HG03469 (cell line): Measurements from ENCODE around the gene TBC1D24.

Source experiments
- ATAC-seq: cut with Tn5 transposase; IDR thresholded peaks from one replicate; pipeline ENCODE4 v1.9.1; 2021; ENCODE audit warnings: mild to moderate bottlenecking, moderate library complexity, moderate number of reproducible peaks; ENCODE audit not compliant: unreplicated experiment

TBC1D24 gene

GRCh38 chr16:2481676-2482075, 6.7 kb downstream of the TBC1D24 start:
- no peak for ATAC-seq

DNA sequence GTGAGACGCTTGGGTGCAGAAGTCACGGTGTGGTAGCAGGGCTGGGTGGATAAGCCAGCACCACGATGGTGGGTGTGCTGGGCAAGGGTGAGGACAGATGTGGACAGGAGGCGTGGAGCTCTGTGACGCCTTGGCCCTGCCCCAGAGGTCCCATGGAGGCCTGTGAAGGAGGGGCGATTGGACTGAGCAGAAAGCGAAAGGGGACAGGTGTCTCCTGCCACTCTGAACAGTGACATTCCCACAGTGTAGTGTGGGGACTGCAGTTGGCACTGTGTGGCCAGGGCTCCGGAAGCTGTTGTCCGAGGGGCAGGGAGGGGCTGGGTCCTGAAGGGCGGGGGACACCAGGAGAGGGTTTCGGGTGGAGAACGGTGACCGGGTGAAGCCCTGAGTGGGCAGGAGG, 7.3 kb downstream of the TBC1D24 start:
- no peak for ATAC-seq

DNA sequence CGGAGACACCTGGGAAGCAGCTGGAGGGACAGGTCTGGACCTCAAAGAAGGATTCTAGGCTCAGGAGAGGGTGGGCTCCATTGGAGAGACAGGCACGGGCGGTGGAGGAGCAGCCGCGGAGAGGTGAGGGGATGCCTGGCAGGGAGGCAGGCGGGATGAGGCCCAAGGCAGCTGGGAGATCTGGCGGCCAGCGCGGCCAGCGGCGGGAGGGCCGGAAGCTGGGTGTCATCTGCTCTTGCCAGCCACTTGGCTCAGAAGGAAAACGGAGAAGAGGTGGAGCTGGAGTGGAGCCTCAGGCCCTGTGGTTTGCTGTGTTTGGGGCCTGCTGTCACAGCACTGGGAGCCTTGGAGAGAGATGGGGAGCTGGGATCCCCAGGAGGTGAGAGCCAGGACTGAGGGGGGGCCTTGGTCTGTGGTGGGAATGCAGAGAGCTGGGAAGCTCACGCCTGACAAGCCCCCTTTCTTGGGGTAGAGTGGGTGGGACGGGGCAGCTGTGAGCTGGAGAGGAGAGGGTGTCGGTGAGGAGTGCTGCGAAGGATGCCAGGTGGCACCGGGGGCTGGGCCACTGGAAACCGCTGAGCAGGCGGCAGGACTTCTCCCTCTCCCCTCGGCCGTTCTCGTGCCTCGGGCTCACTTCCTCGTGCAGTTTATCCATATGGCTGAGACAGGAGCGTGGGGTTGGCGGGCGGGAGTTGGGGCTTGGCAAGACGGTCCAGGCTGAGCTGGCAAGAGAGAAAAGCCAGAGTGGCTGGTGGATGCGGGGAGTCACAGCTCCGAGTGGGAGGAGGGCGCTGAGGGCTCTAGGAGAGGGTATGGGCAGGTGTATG, 8.0 kb downstream of the TBC1D24 start:
- ATAC-seq, result no peak

- no peak for ATAC-seq
Observed at GRCh38 chr16:2483939-2484897, 9.3 kb downstream of the TBC1D24 start.

DNA sequence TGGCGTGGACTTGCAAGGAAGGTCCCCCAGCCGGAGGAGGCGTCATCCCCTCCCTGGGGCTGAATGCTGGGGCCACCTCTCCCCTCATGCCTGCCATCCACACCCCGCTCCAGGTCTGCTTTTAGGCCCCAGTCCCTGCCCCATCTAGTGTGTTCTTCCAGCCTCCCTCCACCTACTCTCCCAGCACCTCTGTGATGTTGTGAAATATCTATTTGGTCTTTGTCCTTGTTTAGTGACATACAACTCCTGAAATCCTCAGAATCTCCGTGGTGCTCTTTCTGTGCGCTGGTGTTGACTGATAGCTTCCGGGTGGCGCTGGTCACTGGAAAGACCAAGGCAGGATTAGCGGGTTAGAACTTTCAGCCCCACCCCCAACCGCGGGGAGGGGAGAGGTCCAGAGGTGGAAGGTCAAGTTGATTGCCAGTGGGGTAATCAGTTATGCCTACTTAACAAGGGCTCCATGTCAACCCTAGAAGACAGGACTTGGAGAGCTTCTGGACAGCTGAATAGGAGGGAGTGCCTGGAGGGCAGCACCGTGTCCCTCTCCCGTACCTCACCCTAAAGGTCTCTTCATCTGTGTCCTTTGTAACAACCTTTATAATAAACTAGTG, 10.1 kb downstream of the TBC1D24 start:
- no peak for ATAC-seq

GRCh38 chr16:2485811-2486507, 11.0 kb downstream of the TBC1D24 start:
- no peak for ATAC-seq

DNA sequence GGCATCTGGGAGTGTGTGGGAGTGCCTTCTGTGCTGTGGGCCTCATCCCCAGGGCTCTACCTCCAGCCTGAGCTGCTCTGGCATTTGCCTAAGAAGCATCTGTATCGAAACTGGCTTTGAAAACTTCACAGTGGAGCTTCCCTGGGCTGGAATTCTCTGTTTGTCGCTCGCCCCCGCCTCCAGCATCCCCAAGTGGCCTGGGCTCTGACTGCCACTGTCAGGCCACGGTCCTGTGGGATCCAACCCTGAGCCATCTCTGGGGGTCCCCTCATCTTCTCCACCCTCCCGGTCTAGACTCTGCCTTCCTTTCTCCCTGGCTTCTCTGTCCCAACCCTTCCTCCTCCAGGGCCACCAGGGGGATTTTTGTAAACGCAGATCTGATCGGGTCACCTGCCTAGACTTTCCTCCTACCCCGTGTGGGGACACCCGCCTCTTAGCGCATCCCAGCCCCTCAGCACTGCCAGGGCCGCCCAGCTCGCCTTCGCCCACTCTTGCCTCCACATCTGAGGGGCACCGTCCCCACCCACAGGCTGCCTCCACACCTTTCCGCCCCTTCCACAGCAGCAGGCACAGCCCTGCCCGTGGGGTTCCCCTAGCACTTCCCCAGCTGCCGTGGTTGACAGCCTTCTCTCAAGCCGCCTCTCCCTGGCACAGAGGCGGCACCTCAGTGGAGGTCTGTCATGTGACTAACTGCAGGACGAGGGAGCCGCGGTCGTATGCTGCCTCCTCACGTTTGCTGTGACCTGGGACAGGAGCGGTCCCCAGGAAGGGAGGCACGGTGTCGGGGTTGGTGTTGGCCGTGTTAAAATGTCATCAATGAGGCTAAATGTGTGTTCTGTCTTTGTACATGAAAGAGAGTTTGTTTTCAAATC, 12.0 kb downstream of the TBC1D24 start:
- ATAC-seq, result no peak

GRCh38 chr16:2487517-2487842, 12.6 kb downstream of the TBC1D24 start:
- ATAC-seq, result no peak

DNA sequence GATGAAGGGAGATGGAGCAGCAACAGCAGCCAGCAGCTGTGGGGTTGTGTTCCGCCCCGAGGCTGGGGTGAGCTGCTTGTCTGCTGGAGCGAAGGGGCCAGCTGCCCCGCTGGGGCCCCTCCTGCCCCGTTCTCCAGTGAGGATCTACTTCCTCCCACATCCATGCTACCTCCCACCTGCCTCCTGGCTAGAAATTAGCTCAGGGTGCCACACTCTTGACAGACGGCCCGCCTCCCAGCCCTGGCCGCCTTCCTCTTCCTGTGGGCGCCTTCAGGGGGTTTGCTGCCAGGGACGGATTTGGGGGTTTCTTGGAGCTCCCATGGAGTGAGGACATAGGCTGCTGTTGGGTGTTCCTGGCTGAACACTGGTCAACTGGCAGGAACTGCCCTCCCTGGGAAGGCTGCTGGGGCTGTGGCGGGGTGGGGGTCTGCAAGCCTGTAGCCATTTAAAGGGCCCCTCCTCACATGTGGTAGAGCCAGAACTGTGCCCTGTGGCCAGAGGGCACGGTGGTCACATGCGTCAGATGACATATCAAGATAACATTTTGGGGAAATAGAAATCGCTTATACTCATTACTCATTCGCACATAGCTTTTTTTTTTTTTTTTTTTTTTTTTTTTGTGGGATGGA, 13.1 kb downstream of the TBC1D24 start:
- no peak for ATAC-seq

DNA sequence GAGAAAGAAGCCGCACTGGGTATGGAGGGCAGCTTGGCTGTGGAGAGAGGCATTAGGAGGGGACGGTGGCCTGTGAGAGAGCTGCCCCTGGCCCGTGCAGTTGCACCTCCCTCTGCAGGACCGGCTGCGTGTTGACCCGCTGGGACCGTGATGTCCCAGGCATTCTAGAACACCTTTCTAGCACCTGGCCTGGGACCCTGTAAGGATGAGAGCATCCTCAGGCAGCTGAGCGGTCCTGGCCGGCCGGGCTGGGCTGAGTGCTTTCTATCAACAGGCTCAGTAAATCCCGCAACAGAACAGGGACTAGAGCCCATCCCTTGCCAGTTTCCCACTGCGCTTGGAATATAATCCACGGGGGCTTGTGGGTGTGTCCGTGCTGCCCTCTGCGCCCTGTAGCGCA, 14.7 kb downstream of the TBC1D24 start:
- ATAC-seq, result no peak

DNA sequence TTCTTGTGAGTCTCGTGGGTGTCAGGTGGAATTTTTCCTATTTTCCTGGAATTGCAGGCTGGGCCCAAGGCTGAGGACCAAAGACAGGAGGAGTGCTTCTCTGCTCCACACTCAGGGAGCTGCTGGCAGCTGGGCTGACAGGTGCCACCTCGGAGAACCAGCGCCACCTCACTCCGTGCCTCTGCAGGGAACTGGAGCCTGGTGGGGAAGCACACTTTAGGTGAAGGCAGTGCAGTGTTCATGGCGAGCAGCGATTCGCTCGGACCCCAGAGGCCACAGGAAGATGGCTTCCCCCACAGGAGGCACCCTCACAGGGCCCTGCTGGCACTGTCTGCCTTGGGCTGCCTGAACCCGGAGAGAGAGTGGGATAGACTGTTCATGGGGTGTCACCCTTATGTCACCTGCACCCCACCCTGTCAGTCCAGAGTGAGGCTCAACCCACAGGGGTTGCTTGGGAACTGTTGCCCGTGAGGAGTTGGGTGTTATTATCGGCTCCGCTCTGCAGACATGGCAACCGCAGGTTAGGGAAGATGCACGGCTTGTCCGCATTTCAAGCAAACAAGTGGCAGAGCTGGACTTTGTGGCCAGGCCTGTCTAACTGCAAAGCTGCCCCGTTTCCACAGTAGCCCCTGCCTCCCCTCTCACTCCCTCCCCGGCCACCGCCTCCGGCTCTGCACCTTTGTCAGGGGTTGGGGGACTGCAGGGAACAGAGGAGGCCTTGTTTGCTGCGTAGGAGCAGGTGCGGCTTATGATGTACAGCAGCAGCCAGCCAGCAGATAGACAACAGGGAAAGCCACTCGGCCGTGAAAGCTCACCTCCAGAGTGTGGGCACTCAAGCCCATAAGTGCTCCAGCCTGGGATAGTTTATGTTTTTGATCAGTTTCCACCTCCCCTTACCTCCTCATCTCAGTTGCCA, 15.5 kb downstream of the TBC1D24 start:
- ATAC-seq, result no peak

- no peak for ATAC-seq
Observed at GRCh38 chr16:2492292-2492691, 17.4 kb downstream of the TBC1D24 start.

GRCh38 chr16:2493605-2494004, 18.7 kb downstream of the TBC1D24 start:
- no peak for ATAC-seq

GRCh38 chr16:2494616-2495015, 19.7 kb downstream of the TBC1D24 start:
- no peak for ATAC-seq

- ATAC-seq, result no peak
Observed at GRCh38 chr16:2495041-2495440, 20.1 kb downstream of the TBC1D24 start.

GRCh38 chr16:2496223-2497115, 21.5 kb downstream of the TBC1D24 start:
- no peak for ATAC-seq

DNA sequence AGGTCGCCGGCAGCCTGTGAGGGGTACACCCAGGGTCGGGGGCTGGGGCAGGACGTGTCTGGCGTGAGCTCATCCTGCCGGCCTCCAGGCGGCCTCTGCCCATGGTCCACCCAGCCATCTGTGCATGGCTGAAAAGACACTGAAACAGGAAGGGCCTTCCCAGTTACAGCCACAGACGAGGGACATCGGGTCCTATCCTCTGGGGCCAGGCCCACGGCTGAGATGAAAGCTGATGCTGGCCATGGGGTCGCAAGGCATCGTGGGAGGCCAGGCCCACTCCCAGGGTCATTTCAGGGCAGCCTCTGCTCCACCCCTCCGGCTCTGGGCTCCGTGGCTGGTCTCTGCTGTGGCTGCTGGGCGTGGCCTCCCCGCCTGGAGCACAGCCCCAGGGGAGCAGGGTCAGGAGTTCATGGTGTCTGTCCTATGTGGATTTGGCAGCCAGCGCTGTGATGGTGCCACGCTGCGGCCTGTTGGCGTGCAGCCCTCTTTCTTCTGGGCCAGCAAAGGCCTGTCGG, 22.2 kb downstream of the TBC1D24 start:
- no peak for ATAC-seq
